ENCODE data around the gene STXBP5L. TPM values are rescaled to one million over a fixed set of nuclear protein-coding genes. Genes with fewer than 3 reads are reported as not detected.
"Not testable (repeated sequence)": the region's sequence is repeated elsewhere in the genome, so short reads cannot be mapped to it uniquely, and the experiment has no call there.

Gene STXBP5L
- total and polyA plus RNA-seq, 12 donors = not detected

GRCh38 chr3:120875989-120876388 is 32.0 kb upstream of the STXBP5L start:
- TF ChIP-seq, protein P1, sequence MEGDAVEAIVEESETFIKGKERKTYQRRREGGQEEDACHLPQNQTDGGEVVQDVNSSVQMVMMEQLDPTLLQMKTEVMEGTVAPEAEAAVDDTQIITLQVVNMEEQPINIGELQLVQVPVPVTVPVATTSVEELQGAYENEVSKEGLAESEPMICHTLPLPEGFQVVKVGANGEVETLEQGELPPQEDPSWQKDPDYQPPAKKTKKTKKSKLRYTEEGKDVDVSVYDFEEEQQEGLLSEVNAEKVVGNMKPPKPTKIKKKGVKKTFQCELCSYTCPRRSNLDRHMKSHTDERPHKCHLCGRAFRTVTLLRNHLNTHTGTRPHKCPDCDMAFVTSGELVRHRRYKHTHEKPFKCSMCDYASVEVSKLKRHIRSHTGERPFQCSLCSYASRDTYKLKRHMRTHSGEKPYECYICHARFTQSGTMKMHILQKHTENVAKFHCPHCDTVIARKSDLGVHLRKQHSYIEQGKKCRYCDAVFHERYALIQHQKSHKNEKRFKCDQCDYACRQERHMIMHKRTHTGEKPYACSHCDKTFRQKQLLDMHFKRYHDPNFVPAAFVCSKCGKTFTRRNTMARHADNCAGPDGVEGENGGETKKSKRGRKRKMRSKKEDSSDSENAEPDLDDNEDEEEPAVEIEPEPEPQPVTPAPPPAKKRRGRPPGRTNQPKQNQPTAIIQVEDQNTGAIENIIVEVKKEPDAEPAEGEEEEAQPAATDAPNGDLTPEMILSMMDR (IDR thresholded peaks at IDR 0.05) = no peak
- intact Hi-C loops (cut with DNase I) = no loop called here
- H3K4me1 ChIP-seq = no peaks in the 10 kb centered on the region

DNA sequence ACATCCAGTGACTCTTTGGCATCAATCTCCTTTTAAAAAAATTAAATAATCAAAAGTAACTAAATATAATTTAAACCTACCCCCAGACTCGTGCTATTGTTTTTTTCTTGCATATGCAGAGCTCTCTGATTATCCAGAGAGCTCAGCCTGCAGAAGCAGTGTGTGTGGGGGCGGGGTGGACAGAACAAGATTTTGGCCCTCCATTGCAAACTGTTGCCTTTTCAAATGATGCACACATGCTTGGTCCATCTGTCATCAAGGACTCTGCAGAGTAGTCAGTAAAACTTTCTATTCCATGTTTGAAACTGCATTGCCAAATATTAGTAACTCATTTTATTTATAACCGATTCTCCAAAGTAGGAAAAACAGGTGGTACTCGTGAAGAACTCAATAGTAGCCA is 28.6 kb upstream of the STXBP5L start:
- TF ChIP-seq, protein P1 (IDR thresholded peaks at IDR 0.05) = no peak
- DNase-seq (no peak), ATAC-seq (no peak)
- Histone ChIP-seq H3K9me3 (no peaks in the 10 kb centered on the region), H3K4me3 (no peak overlapping the region), H3K27me3 (peaks cover 0 to 9% (median 4%) of the 10 kb centered on the region in 7 donors), H3K36me3 (no peaks in the 10 kb centered on the region), H3K27ac (no peak overlapping the region), H3K4me1 (no peaks in the 10 kb centered on the region)
- intact Hi-C loops (cut with DNase I) = no loop called here
- 52 to 58% methylated on average over 4 of the region's 4 CpGs for WGBS, 2 donors

More at GRCh38 chr3:120875989-120876388, 32.0 kb upstream of the STXBP5L start:
- 30 to 34% methylated on average over 4 of the region's 4 CpGs for WGBS, 2 donors
- Histone ChIP-seq H3K9me3 (no peaks in the 10 kb centered on the region), H3K27me3 (peaks cover 0 to 9% (median 4%) of the 10 kb centered on the region in 7 donors), H3K36me3 (no peaks in the 10 kb centered on the region), H3K4me3 (no peak overlapping the region), H3K27ac (no peak overlapping the region)
- no peak for ATAC-seq
- DNase-seq = no peak

DNA sequence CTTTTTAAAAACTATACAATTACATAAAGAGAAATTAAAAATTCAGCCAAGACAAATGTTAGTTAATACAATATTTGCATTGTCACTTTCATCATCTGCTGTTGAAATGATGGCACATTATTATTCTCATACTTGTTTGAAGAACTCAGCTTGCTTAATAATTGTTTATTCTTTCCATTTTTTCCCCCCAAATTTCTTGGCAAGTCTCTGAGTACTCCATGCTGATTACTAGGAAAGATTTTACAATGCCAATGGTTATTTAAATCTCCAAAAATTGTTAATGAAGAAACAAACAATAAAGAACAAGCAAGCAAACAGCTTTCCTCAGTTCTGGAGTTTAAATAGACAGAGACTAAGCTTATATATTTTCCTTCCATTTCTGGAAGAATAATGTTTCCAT is 15.1 kb upstream of the STXBP5L start:
- TF ChIP-seq, protein P1 (IDR thresholded peaks at IDR 0.05) = no peak
- Histone ChIP-seq H3K27me3 (peaks cover 0 to 6% (median 0%) of the 10 kb centered on the region in 7 donors), H3K4me3 (no peak overlapping the region), H3K4me1 (no peaks in the 10 kb centered on the region), H3K36me3 (no peaks in the 10 kb centered on the region), H3K9me3 (no peaks in the 10 kb centered on the region), H3K27ac (no peak overlapping the region)
- DNase-seq (no peak), ATAC-seq (no peak)
- intact Hi-C loops (cut with DNase I) = no loop called here

DNA sequence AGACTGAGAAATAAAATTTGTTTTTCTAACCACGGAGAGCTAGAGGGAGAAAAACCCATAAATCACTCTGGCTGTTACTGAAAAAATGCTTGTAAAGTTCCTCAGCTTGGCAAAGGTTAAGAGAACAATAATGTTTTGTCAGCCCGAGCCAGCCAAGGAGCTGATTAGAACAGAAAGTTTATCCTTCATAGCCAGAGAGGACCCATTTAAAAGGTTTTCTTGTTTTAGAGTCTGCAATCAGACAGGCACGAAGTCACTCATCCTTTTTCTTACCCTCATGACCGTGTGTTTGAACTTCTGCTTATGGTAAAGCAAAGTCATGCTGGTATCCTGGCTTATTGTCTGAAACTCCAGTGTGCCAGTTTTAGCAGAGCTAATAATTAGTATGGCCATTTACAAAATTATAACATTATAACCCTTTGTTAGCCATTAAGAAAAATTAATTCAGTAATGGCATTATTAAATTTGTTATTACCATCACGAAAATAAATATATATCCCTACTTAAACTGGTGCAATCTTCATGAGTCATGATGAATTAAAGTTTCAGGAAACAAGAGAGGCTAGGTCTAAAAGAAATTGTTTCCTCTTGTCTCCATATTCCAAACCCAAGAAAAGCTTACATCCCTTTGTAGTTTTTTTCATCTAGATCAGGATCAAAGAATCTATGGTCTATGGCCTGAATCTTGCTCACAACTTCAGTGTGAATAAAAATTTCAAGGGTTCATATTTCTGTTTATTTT is 13.5 kb upstream of the STXBP5L start:
- TF ChIP-seq, protein P1 (IDR thresholded peaks at IDR 0.05) = no peak
- Histone ChIP-seq H3K27ac (no peak overlapping the region), H3K9me3 (no peaks in the 10 kb centered on the region), H3K27me3 (peaks cover 0 to 3% (median 0%) of the 10 kb centered on the region in 7 donors), H3K4me1 (no peaks in the 10 kb centered on the region), H3K36me3 (no peaks in the 10 kb centered on the region), H3K4me3 (no peak overlapping the region)
- intact Hi-C loops (cut with DNase I) = no loop called here
- ATAC-seq = no peak
- 37 to 47% methylated on average over 5 of the region's 5 CpGs for WGBS, 2 donors
- no peak for DNase-seq

GRCh38 chr3:120901716-120902115 is 6.3 kb upstream of the STXBP5L start:
- ATAC-seq; H3K36me3 ChIP-seq; H3K4me1 ChIP-seq; H3K9me3 ChIP-seq; H3K27ac ChIP-seq; H3K27me3 ChIP-seq; intact Hi-C loops (cut with DNase I); H3K4me3 ChIP-seq; DNase-seq: not testable (repeated sequence)
- WGBS, 2 donors = 85 to 93% methylated on average over 6 of the region's 6 CpGs
